ENCODE results near the gene PDE4D. TPM values are rescaled to one million over a fixed set of nuclear protein-coding genes. Genes with fewer than 3 reads are reported as not detected.

The PDE4D gene
- total and polyA plus RNA-seq, 2 donors (not counting 3 experiments of a cell fraction or from before 2014, with no cell fraction given), result 34.5 to 51.2 TPM

GRCh38 chr5:59693492-59694309 is 199.8 kb downstream of the PDE4D start:
- ChIA-PET POLR2A (no interaction called here), CTCF (interaction anchor here (1.2 to 1.5 kb wide), 2 partner anchors 20 to 154 kb away, joined by 3 to 7 read pairs; no protein-coding TSS in a partner anchor)
- Histone ChIP-seq H3K27me3 (ENCODE audit: control insufficient read depth in 2 of 2, insufficient read depth in 2 of 2, low read length in 2 of 2) (no peaks in the 10 kb centered on the region), H3K79me2 (ENCODE audit: control insufficient read depth, insufficient read depth, low read length) (no peaks in the 10 kb centered on the region), H3K36me3 (ENCODE audit: control insufficient read depth in 2 of 2, extremely low read depth in 1 of 2, insufficient read depth in 2 of 2, low read length in 2 of 2) (no peaks in the 10 kb centered on the region), H4K20me1 (replicated peaks; ENCODE audit: control insufficient read depth, extremely low read depth, insufficient read depth, low read length) (no peaks in the 10 kb centered on the region), H3K4me2 (ENCODE audit: insufficient read depth, low read length) (no peak overlapping the region), H2AFZ (ENCODE audit: low read depth, low read length) (no peak overlapping the region), H3K9me1 (replicated peaks; ENCODE audit: control insufficient read depth, extremely low read depth, insufficient read depth, low read length) (no peaks in the 10 kb centered on the region), H3K4me1 (ENCODE audit: control insufficient read depth, extremely low read depth, insufficient read depth, low read length) (no peaks in the 10 kb centered on the region), H3K9ac (replicated peaks; ENCODE audit: extremely low read depth, insufficient read depth, low read length) (no peak overlapping the region), H3K4me3 (replicated peaks in 1 of 3; ENCODE audit: insufficient read depth in 1 of 3, low read depth in 1 of 3, low read length in 3 of 3) (no peak overlapping the region), H3K27ac (ENCODE audit: insufficient read depth, low read depth, low read length) (no peak overlapping the region), H3K9me3 (replicated peaks; ENCODE audit: control insufficient read depth, insufficient read depth, low read length) (no peaks in the 10 kb centered on the region)
- no peak for DNase-seq (ENCODE audit: low read depth, low spot score)
- dilution Hi-C loops (cut with MboI; ENCODE audit: extremely low pct_ligation_motif_present, low sequenced_read_pairs), result no loop called here
- no TSS peak for BruUV-seq (replicated peaks)
- intact Hi-C loops (cut with micrococcal nuclease), result no loop called here
- FAIRE-seq, result no peak
- TF ChIP-seq GATA2 (IDR thresholded peaks at IDR 0.05; ENCODE audit: insufficient read depth, insufficient read length, low read depth, low read length) (no peak), EZH2 (IDR thresholded peaks at IDR 0.05; ENCODE audit: borderline replicate concordance, low read depth, low read length, severe bottlenecking) (no peak), JUN (IDR thresholded peaks at IDR 0.05; ENCODE audit: borderline replicate concordance, insufficient read depth, insufficient read length, low read depth) (no peak), POLR2A (IDR thresholded peaks at IDR 0.05; ENCODE audit: low read depth, low read length) (no peak), POLR2AphosphoS5 (IDR thresholded peaks at IDR 0.05; ENCODE audit: insufficient read depth, low read depth, low read length) (no peak), MAX (IDR thresholded peaks at IDR 0.05; ENCODE audit: insufficient read depth, insufficient read length) (no peak), MYC (IDR thresholded peaks at IDR 0.05; ENCODE audit: low read depth, low read length) (no peak), CTCF (IDR thresholded peaks at IDR 0.05; ENCODE audit: extremely low read depth in 1 of 2, insufficient read depth in 1 of 2, low read depth in 1 of 2, low read length in 2 of 2) (no peak), FOS (IDR thresholded peaks at IDR 0.05; ENCODE audit: borderline replicate concordance, insufficient read depth, low read length) (no peak)

All from endothelial cell of umbilical vein (primary cell).